HG03060 (cell line): ENCODE data around the gene KIAA0513.
"Not testable (repeated sequence)": the region's sequence is repeated elsewhere in the genome, so short reads cannot be mapped to it uniquely, and the experiment has no call there.

Experiments used
- ATAC-seq: cut with Tn5 transposase; IDR thresholded peaks from one replicate; pipeline ENCODE4 v1.9.1; 2021; ENCODE audit warnings: low read depth, moderate number of reproducible peaks; ENCODE audit not compliant: unreplicated experiment

Gene KIAA0513

GRCh38 chr16:85028685-85029407 lies 1.3 kb downstream of the KIAA0513 start:
- no peak for ATAC-seq

- no peak for ATAC-seq
These were observed 1.8 kb downstream of the KIAA0513 start for GRCh38 chr16:85029408-85029784.

- ATAC-seq, result no peak
These were observed 2.4 kb downstream of the KIAA0513 start for GRCh38 chr16:85029981-85030401.

- ATAC-seq, result no peak
These were observed 3.9 kb downstream of the KIAA0513 start for GRCh38 chr16:85031451-85031850.

- ATAC-seq, result not testable (repeated sequence)
These were observed 4.6 kb downstream of the KIAA0513 start for GRCh38 chr16:85032187-85032586.

- ATAC-seq, result no peak
These were observed 5.6 kb downstream of the KIAA0513 start for GRCh38 chr16:85033171-85033570.

- ATAC-seq, result no peak
These were observed 7.2 kb downstream of the KIAA0513 start for GRCh38 chr16:85034591-85035433.

GRCh38 chr16:85036236-85037049 lies 8.8 kb downstream of the KIAA0513 start:
- ATAC-seq, result no peak

GRCh38 chr16:85037050-85037410 lies 9.4 kb downstream of the KIAA0513 start:
- no peak for ATAC-seq

- ATAC-seq, result no peak
These were observed 10.1 kb downstream of the KIAA0513 start for GRCh38 chr16:85037721-85038120.

- ATAC-seq, result no peak
These were observed 13.1 kb downstream of the KIAA0513 start for GRCh38 chr16:85040685-85041084.

GRCh38 chr16:85041219-85042166 lies 13.9 kb downstream of the KIAA0513 start:
- no peak for ATAC-seq

- no peak for ATAC-seq
These were observed 14.6 kb downstream of the KIAA0513 start for GRCh38 chr16:85042167-85042526.

- ATAC-seq, result no peak
These were observed 15.0 kb downstream of the KIAA0513 start for GRCh38 chr16:85042606-85043005.

GRCh38 chr16:85045077-85045476 lies 17.5 kb downstream of the KIAA0513 start:
- no peak for ATAC-seq

- no peak for ATAC-seq
These were observed 18.3 kb downstream of the KIAA0513 start for GRCh38 chr16:85045641-85046471.

- no peak for ATAC-seq
These were observed 18.9 kb downstream of the KIAA0513 start for GRCh38 chr16:85046472-85046916.

- ATAC-seq, result no peak
These were observed 19.6 kb downstream of the KIAA0513 start for GRCh38 chr16:85046931-85047866.
